Panc1 (cell line): ENCODE results near the gene GALNT9. TPM values are rescaled to one million over a fixed set of nuclear protein-coding genes. Genes with fewer than 3 reads are reported as not detected.

Source experiments
- ATAC-seq: fragments of 200-7000 bp; cut with Tn5 transposase; 2 replicates; pipeline ENCODE4 v1.9.1; 2020; ENCODE audit warnings: mild to moderate bottlenecking, moderate library complexity
- BruUV-seq: library from RNA; stranded (reverse); fragments of 400-500 nt; replicated peaks from 2 replicates; lab custom pipeline; 2021; lab: Mats Ljungman, UMichigan
- CTCF ChIA-PET: fragments of 300-600 bp; sonication (Branson Sonifier 250); formaldehyde crosslinking; loops from one replicate; lab custom pipeline; 2022; ENCODE audit warnings: antibody characterized with exemption; lab: Charles Lee
- POLR2A ChIA-PET: fragments of 300-600 bp; sonication (Branson Sonifier 250); formaldehyde crosslinking; loops from one replicate; lab custom pipeline; 2022; ENCODE audit warnings: antibody characterized with exemption; lab: Charles Lee
- DNase-seq: peaks from one replicate; pipeline ENCODE4 v3.0.0-alpha.2; 2010; ENCODE audit warnings: low read depth, low spot score
- H3K27ac ChIP-seq: 2 replicates; pipeline ENCODE4 v1.5.1; 2011; ENCODE audit warnings: mild to moderate bottlenecking, low read length, inconsistent platforms
- H3K27me3 ChIP-seq: fragments of 200-500 bp; sonication (Bioruptor generic); 2 replicates; pipeline ENCODE4 v1.6.0; 2014; ENCODE audit warnings: low read length, inconsistent platforms; ENCODE audit not compliant: control insufficient read depth, insufficient read depth
- H3K36me3 ChIP-seq: fragments of 200-500 bp; sonication (Bioruptor generic); 2 replicates; pipeline ENCODE4 v1.5.1; 2014; ENCODE audit warnings: inconsistent platforms, mild to moderate bottlenecking, low read length, moderate library complexity; ENCODE audit not compliant: control insufficient read depth, insufficient read depth
- H3K4me1 ChIP-seq: 2 replicates; pipeline ENCODE4 v1.5.1; 2011; ENCODE audit warnings: inconsistent platforms, mild to moderate bottlenecking, low read length, moderate library complexity; ENCODE audit not compliant: control insufficient read depth, insufficient read depth
- H3K4me3 ChIP-seq, 2 experiments: 2 replicates each; pipeline ENCODE4 v1.5.1; 2011 to 2012; ENCODE audit warnings: low read depth in 2 of 2, low read length in 2 of 2, mild to moderate bottlenecking in 2 of 2, inconsistent platforms in 1 of 2, moderate library complexity in 1 of 2
- H3K9me3 ChIP-seq: fragments of 200-500 bp; sonication (Bioruptor generic); 2 replicates; pipeline ENCODE4 v1.5.1; 2014; ENCODE audit warnings: low read depth, mild to moderate bottlenecking, inconsistent platforms, low read length, moderate library complexity; ENCODE audit not compliant: control insufficient read depth, insufficient read depth
- POLR2AphosphoS5 ChIP-seq: IDR thresholded peaks from 2 replicates; pipeline ENCODE4 v1.6.1; 2012; ENCODE audit warnings: mild to moderate bottlenecking, low read depth, low read length, moderate library complexity
- SIN3A ChIP-seq: IDR thresholded peaks from 2 replicates; pipeline ENCODE4 v1.6.1; 2012; ENCODE audit warnings: low read depth, mild to moderate bottlenecking, low read length, moderate library complexity, borderline replicate concordance; ENCODE audit not compliant: insufficient read depth
- TCF7L2 ChIP-seq: IDR thresholded peaks from 2 replicates; pipeline ENCODE4 v1.6.1; 2011; ENCODE audit warnings: mild to moderate bottlenecking, low read depth, low read length, inconsistent platforms
- in situ Hi-C: cut with HindIII; loops from 2 replicates; pipeline ENCODE4 v1.10.0; 2016; ENCODE audit warnings: low sequenced_read_pairs, low pct_unique_long_range_greater_than_20kb
- intact Hi-C: fragments of 100-400 bp; cut with micrococcal nuclease; formaldehyde crosslinking; loops from one replicate; pipeline ENCODE4 v1.10.0; 2022; ENCODE audit not compliant: unreplicated experiment
- total RNA-seq: library from RNA; stranded (reverse); gene quantifications from one replicate; pipeline ENCODE4 v1.2.1, GENCODE V29; 2021; ENCODE audit not compliant: unreplicated experiment
- TF ChIP-seq, protein P1 (sequence below), 2 experiments: IDR thresholded peaks; 2 replicates each; pipeline ENCODE4 v1.6.1; 2011 to 2012; ENCODE audit warnings: low read depth in 2 of 2, control low read depth in 1 of 2, low read length in 1 of 2, mild to moderate bottlenecking in 1 of 2, moderate library complexity in 1 of 2; ENCODE audit not compliant: insufficient read depth in 1 of 2
- TF ChIP-seq, protein P2 (sequence below): fragments of 450-650 bp; IDR thresholded peaks from 2 replicates; pipeline ENCODE4 v1.5.1; 2017; ENCODE audit warnings: mild to moderate bottlenecking

GALNT9 gene
- total RNA-seq, 1 experiment from 2014 or later, result 0.33 TPM

DNA sequence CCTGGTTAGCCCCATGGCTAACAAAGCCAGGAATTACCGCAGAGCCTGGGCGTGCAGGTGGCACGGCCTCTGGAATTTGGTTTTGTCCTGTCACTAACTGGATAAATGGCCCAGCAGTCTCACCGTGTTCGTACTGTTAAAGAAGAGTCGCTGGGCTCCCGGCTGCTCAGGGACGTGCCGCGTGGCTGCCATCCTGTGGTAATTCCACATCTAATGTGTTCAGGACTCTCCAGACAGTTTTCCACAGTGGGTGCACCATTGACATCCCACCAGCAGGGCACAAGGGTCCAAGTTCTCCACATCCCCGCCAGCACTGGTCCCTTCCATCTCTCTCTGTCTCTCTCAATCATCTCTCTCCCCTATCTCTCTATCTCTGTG is 165.5 kb downstream of the GALNT9 start:
- ChIA-PET POLR2A (no interaction called here), CTCF (no interaction called here)
- intact Hi-C loops, result no loop called here
- ATAC-seq (peak; percentile 30), DNase-seq (no peak)
- H3K27me3 ChIP-seq, result no peaks in the 10 kb centered on the region
- no peak overlapping the region for H3K27ac ChIP-seq
- H3K9me3 ChIP-seq, result no peaks in the 10 kb centered on the region
- BruUV-seq, result no TSS peak
- TF ChIP-seq, protein P1, sequence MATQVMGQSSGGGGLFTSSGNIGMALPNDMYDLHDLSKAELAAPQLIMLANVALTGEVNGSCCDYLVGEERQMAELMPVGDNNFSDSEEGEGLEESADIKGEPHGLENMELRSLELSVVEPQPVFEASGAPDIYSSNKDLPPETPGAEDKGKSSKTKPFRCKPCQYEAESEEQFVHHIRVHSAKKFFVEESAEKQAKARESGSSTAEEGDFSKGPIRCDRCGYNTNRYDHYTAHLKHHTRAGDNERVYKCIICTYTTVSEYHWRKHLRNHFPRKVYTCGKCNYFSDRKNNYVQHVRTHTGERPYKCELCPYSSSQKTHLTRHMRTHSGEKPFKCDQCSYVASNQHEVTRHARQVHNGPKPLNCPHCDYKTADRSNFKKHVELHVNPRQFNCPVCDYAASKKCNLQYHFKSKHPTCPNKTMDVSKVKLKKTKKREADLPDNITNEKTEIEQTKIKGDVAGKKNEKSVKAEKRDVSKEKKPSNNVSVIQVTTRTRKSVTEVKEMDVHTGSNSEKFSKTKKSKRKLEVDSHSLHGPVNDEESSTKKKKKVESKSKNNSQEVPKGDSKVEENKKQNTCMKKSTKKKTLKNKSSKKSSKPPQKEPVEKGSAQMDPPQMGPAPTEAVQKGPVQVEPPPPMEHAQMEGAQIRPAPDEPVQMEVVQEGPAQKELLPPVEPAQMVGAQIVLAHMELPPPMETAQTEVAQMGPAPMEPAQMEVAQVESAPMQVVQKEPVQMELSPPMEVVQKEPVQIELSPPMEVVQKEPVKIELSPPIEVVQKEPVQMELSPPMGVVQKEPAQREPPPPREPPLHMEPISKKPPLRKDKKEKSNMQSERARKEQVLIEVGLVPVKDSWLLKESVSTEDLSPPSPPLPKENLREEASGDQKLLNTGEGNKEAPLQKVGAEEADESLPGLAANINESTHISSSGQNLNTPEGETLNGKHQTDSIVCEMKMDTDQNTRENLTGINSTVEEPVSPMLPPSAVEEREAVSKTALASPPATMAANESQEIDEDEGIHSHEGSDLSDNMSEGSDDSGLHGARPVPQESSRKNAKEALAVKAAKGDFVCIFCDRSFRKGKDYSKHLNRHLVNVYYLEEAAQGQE (IDR thresholded peaks at IDR 0.05; ENCODE audit: insufficient read depth in 1 of 2, low read depth in 2 of 2, low read length in 1 of 2), result no peak
- no peak for TF ChIP-seq TCF7L2
- H3K4me3 ChIP-seq, result no peak overlapping the region
- in situ Hi-C loops, result no loop called here
- peaks cover 5% of the 10 kb centered on the region; the same call in 1 of the 2 replicates for H3K4me1 ChIP-seq
- H3K36me3 ChIP-seq, result no peaks in the 10 kb centered on the region

DNA sequence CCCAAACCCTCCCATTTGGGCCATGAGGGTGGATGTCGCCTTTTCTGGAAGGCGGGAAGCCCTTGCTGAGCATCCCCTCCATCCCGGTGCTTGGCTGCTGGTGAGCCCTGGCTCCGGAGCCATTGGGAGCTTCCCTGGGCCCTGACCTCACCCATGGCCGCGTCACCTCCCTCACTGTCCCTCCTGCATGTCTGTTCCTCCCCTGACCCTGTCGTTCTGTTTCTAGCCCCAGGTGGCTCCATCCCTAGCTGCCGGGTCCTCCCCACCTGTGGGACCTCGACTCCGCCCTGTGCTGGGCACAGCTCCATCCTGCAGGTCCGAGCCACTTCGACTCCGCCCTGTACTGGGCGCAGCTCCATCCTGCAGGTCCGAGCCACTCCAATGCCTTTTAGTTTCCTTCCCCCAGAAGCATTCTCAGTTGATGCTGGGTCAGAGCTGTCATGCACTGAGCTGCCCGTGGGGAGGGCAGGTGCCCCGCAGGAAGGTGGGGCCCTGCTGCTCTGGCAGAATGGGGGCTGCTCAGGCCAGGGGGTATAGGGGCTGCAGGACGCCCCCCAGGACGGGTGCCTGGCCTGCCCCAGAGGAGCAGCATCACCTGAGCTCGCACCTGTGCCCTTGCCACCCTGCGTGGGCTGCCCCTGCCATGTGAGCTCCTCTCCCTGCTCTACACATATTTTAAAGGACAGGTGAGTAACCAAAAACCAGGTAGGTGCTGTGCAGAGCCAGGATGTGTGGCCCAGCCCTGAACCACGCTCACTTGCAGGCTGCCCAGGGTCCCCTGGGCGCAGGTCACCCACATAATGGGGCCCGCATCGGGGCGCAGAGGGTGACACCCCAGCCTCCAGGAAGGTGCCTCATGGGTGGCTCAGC is 166.1 kb downstream of the GALNT9 start:
- Histone ChIP-seq H3K27ac (no peak overlapping the region), H3K4me3 (no peak overlapping the region), H3K9me3 (no peaks in the 10 kb centered on the region), H3K36me3 (no peaks in the 10 kb centered on the region), H3K27me3 (no peaks in the 10 kb centered on the region), H3K4me1 (peaks cover 5% of the 10 kb centered on the region; the same call in 1 of the 2 replicates)
- peak; percentile 45 for ATAC-seq
- intact Hi-C loops, result no loop called here
- POLR2A ChIA-PET, result interaction anchor here (0.6 kb wide), 2 partner anchors 8 to 16 kb away, joined by 3 read pairs; no protein-coding TSS in a partner anchor
- TF ChIP-seq, protein P1 (IDR thresholded peaks at IDR 0.05; ENCODE audit: insufficient read depth in 1 of 2, low read depth in 2 of 2, low read length in 1 of 2), result no peak
- TF ChIP-seq SIN3A, result no peak
- TF ChIP-seq, protein P2, sequence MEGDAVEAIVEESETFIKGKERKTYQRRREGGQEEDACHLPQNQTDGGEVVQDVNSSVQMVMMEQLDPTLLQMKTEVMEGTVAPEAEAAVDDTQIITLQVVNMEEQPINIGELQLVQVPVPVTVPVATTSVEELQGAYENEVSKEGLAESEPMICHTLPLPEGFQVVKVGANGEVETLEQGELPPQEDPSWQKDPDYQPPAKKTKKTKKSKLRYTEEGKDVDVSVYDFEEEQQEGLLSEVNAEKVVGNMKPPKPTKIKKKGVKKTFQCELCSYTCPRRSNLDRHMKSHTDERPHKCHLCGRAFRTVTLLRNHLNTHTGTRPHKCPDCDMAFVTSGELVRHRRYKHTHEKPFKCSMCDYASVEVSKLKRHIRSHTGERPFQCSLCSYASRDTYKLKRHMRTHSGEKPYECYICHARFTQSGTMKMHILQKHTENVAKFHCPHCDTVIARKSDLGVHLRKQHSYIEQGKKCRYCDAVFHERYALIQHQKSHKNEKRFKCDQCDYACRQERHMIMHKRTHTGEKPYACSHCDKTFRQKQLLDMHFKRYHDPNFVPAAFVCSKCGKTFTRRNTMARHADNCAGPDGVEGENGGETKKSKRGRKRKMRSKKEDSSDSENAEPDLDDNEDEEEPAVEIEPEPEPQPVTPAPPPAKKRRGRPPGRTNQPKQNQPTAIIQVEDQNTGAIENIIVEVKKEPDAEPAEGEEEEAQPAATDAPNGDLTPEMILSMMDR, result no peak
- no peak for TF ChIP-seq TCF7L2
- TF ChIP-seq POLR2AphosphoS5, result no peak
- BruUV-seq, result no TSS peak
- CTCF ChIA-PET, result interaction anchor here (0.7 kb wide), 1 partner anchor 42 kb away, joined by 3 read pairs; no protein-coding TSS in a partner anchor
- in situ Hi-C loops, result no loop called here
- DNase-seq, result no peak
